Epithelial cell of prostate (primary cell): ENCODE measurements around the gene GPR50.
A peak's percentile ranks its signal among the peaks of the same experiment; 100 is the strongest.

ENCODE experiments used
- DNase-seq: peaks from one replicate; pipeline ENCODE4 v3.0.0-alpha.2; 2011; ENCODE audit warnings: low read depth, low spot score
- H3K27ac ChIP-seq: fragments of 450-650 bp; 2 replicates; pipeline ENCODE4 v1.5.1; 2017; ENCODE audit warnings: mild to moderate bottlenecking

GPR50 gene

DNA sequence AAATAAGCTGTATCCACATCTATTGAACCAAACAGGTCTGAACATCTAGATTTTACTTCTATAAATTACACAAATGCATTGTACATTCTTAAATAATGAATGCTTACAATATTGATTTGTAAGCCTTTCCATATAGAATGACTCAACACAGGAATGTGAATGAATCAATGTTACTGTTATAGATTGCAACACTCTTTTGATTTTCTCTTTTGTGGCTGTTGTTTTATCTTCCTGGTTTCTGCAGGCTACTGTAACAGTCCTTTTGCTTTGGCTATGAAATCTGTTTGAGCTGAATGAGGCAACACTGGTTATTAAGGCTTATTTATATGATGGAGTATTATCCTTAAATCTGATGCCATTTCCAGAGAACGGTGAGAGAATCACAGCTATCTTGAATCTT is 49.5 kb downstream of the GPR50 start:
- no peak for DNase-seq
- no peak overlapping the region for H3K27ac ChIP-seq

DNA sequence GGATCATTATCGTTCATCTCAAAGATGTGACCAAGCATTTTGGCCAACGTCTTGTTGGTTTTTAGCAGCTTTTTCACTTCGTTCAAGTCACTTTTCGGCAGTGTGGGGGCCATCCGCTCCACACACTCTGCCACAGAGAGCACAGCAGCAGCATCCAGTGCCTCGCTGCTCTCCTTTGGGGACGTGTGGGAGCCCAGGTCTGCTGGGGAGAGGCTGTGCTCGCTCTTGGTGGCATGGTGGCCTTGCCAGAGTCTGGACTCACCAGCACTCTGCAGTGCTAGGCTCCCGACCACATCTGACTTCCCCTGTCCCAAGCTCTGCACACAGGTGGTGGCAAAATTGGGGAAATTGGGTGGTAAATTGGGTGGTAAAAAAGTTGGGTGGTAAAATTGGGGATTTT is 50.6 kb downstream of the GPR50 start:
- no peak for DNase-seq
- H3K27ac ChIP-seq: no peak overlapping the region

DNA sequence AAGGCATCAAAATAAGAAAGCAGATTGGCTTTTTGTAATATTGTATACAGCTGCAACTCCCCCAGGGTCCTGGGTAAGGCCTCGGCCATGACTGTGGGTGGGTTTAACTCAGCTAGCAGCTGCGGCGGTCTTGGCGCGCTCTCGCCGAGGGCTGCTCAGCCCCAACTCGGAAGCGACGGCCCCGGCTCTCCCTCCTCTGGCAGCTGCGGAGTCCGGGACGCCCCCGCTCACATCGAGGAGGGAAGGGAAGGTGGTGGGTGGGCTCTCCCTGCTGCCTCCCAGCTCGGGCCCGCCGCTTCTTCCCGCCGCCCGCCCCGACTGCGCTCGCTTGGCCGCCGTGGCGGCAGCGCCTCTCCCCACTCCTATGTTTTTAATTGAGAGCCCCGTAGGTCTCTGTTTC is 51.2 kb downstream of the GPR50 start:
- no peak for DNase-seq

DNA sequence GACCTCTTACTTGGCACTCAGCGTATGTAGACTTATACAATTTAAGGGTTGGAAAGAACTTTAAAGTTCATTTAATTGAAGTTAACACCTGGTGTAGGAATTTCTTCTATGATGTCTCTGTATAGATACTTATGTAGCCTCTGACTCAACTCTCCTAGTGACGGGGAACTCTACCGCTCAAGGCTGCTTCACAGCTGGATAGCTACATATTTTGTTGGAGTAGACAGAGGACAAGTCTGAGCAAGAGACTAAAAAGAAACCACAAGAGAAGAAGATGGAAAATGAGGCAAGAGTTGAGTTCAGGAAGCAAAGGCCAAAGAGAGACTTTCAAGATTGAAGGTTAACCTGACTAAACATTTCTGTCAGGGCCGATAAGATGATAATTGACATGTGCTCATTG is 52.6 kb downstream of the GPR50 start:
- no peak overlapping the region for H3K27ac ChIP-seq
- DNase-seq: peak; percentile 18

More for the DNA sequence above, 51.2 kb downstream of the GPR50 start:
- no peak overlapping the region for H3K27ac ChIP-seq
